GM18907 (cell line): ENCODE results near the gene NGEF.
"Not testable (repeated sequence)": the region's sequence is repeated elsewhere in the genome, so short reads cannot be mapped to it uniquely, and the experiment has no call there.

Experiments used
- ATAC-seq: cut with Tn5 transposase; IDR thresholded peaks from one replicate; pipeline ENCODE4 v1.9.1; 2021; ENCODE audit warnings: mild to moderate bottlenecking, moderate library complexity; ENCODE audit not compliant: unreplicated experiment

Gene NGEF, protein sequence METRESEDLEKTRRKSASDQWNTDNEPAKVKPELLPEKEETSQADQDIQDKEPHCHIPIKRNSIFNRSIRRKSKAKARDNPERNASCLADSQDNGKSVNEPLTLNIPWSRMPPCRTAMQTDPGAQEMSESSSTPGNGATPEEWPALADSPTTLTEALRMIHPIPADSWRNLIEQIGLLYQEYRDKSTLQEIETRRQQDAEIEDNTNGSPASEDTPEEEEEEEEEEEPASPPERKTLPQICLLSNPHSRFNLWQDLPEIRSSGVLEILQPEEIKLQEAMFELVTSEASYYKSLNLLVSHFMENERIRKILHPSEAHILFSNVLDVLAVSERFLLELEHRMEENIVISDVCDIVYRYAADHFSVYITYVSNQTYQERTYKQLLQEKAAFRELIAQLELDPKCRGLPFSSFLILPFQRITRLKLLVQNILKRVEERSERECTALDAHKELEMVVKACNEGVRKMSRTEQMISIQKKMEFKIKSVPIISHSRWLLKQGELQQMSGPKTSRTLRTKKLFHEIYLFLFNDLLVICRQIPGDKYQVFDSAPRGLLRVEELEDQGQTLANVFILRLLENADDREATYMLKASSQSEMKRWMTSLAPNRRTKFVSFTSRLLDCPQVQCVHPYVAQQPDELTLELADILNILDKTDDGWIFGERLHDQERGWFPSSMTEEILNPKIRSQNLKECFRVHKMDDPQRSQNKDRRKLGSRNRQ

DNA sequence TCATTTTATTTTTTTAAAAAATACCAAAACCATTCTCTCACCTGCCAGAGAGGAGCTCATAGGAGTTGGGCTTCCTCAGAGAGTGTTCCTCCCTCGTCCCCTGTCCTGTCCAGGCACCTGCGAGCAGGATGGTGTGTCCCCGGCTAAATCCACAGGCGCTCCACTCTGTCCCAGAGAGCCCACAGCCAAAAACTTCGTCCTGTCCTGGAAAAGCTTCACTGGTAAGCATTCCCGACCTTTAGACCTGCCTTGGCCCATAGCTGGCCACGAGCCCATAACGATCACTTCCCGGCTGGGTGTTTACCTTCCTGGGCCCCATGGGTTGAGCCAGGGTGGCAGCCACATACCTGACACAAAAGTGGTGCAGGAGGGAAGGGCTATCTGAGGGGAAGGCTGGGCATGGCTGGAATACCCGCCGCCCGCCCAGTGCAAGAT lies at the start of gene NGEF:
NGEF (minus strand) TSS at position 230 of the 435 bp plus-strand sequence. CDS start 38,366 bp downstream, outside the sequence.
- ATAC-seq = no peak

DNA sequence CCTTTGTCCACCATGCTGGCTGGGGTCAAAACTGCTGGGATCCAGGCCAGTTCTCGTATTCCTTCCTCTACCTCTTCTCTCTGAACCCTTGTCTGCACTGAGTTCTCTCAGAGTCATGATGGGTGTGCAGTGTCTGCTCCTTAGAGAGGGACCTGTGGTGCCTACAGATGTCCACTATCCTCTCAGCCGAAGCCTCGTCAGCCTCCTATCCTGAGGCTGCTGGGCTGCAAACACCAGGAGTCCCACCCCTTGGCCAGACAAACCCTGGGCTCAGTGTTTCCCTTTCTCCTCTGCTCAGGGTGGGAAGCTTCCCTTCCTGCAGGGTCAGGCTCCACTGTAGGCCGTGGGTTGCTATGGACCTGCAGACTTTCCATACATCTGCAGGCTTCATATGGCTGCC lies 49.4 kb upstream of the NGEF start:
- no peak for ATAC-seq

DNA sequence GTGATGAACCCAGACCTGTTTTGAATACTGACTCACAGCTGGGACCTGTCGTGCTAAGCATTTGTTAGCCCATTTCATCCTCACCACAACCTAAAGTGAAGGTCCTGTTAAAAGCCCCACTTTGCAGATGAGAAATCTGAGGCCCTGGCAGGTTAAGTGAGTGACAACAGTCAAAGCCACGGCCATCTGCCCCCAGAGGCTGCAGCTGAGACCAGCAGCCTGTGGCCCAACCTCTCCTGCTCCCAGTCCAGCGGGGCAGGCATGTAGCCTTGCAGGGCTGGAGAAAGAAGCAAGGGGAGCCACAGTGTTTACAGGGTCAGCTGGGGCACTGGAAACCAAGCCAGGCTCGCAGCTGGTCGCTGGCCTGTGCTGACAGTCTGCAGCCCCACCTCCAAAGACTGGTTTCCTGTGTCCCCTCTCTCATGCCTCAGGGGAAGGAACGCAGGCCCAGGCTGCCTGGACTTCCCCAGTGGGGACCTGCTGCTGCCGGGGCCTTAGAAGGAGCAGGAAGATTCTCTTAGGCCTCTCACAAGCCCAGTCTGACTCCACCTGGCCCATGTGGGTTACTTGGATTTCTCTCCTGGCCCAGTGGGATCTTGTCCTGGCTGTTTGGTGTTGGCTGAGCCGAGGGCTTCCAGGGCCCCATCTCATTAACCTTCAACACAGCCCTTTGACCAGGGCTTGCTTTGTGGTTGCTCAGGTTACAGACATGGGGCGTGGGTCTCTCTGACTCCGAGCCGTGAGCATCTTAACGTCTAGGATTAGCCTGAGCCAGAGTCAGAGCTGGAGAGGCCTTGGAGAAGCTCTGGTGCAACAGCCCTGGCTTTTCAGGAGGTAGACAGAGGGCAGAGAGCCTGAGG lies 48.8 kb upstream of the NGEF start:
- ATAC-seq = peak; percentile 25

DNA sequence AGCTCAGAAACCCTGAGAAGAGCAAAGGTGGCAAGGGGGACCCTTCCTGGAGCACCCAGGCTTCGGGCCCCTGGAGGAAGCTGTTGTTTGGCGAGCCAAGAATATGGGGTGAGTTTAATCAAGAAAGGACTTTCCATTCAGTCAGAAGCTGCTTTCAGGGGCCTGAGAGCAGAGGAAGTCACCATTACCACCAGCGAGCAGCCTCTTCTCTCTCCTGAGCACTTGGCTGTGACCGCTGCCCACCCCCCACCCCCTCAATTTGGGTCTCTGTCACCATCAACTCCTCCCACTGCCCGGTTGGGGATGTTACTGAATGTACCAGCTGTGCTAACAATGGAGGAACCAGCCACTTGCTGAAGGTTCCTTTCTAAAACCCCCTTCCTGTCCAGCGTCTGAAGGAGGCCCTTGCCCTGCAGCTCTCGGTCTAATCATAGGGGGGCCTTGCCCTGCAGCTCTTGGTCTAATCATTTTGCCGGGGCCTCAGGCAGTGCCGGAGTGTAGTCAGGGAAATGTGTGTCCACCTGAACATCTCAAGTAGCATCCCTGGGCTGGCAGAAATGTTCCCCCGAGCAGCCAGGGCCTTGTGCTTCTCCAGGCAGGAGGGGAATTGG lies 48.0 kb upstream of the NGEF start:
- peak; percentile 18 for ATAC-seq

DNA sequence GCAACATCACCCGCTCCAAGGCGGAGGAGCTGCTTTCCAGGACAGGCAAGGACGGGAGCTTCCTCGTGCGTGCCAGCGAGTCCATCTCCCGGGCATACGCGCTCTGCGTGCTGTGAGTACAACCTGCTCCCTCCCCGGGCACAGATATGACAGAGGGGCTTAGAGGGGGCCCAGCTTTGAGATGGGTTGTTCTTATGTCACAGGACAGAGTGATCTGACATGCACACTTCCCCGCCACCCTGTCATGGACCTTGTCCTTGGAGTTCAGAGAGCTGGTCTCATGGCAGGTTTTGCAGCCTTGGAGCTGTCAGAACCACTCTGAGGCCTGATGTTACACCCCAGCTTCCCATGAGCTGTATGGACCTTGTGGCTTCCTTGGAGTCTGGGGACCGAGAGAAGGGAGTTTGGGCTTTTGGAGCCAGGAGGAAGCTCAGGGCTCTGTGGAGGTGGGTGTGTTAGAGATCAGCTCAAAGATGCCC lies 47.5 kb upstream of the NGEF start:
- ATAC-seq = peak; percentile 0

- peak; percentile 54 for ATAC-seq
These were observed 46.9 kb upstream of the NGEF start, which contains the start of gene INPP5D for GRCh38 chr2:233059797-233060500. TSS of gene INPP5D (plus strand) at chr2:233060342. CDS start at chr2:233060479, 137 bp downstream.

DNA sequence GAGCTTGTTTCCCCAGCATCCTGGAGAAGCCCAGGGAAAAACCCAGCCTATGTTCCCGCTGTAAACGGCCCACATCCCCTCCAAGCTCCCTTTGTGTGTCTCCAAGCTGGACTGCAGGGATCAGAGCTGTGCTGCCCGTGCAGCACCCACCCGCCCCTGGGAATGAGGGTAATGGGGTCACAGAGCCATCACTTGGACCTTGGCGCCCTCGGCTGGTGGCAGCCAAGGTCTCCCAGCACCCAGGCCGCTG lies 46.4 kb upstream of the NGEF start:
- ATAC-seq = no peak

GRCh38 chr2:233058717-233059546 lies 45.9 kb upstream of the NGEF start:
- ATAC-seq = no peak

DNA sequence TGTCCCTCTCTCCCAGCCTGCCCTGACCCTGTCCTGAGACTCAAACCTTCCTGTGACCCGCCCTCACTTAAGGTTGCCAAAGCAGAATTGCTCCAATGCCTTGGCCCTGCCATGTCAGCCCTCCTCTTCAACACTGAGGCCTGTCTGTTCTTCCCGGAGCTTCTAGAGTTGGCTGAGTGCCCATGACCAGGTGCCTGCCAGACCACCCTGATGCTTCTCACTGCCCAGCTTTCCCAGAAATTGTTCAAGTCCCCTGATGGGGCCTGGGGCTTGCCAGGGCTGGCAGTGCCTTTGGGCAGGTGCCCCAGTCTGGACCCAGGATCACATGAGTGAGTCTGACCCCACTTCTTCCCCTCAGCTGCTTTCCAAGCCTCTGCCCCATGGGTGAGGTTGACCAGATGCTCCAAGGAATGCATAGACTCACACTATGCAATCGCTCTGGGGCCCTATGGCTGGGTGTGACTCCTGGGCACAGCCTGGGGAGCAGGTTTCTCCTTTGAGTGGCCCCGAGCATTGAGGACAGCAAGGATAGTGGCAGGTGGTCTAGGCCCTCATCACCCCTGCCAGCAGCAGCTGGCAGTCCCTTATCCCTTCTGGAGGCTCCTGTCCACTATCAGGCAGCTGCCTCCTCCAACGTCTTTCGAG lies 44.0 kb upstream of the NGEF start:
- ATAC-seq = no peak

- ATAC-seq = no peak
These were observed 42.3 kb upstream of the NGEF start for GRCh38 chr2:233055362-233055761.

- peak; percentile 53 for ATAC-seq
These were observed 41.1 kb upstream of the NGEF start for GRCh38 chr2:233053928-233054784.

- ATAC-seq = not testable (repeated sequence)
These were observed 39.5 kb upstream of the NGEF start for GRCh38 chr2:233052517-233052916.

DNA sequence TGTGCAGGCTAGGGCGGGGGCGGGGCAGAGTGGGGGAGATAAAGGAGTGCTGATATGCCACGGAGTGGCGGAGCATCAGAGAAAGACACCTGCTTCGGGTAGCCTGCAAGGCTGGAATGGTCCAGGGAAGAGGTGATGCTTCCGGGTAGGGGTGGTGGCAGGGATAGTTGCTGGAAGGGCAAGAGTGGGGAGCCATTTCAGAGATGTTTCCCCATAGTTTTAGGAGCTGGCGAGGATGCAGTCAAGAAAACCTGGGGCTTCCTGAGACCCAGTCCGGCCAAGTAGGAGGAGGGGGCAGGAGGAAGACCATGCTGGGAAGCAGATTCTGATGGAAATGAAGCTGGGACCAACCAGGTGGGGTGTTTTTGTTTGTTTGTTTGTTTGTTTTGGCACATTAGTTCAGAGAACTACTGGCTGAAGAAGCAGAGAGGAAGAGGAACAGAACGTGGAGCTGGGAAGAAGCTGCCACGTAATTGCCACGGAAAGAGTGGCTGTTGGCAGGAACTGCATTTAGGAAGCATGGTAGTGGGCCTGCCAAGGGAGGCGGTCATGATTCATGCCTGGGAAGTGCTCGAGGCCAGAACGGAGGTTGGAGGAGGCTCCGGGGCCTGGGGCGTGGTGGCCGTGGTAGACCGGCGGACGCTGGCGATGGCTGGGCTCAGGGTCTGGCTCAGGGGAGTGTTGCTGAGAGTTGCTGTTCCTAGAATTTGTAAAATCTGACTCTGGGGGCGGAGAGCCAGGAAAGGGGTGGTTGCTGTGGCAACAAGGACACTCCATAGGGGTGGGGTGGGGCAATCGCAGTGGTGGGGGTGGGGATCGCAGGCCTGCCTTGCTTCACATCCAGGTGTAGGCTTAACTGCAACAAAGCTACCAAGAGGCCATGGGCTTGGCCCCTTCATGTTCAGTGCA lies 38.4 kb upstream of the NGEF start:
- ATAC-seq = no peak

GRCh38 chr2:233049194-233049761 lies 36.2 kb upstream of the NGEF start:
- no peak for ATAC-seq

GRCh38 chr2:233048569-233049193 lies 35.6 kb upstream of the NGEF start:
- no peak for ATAC-seq

GRCh38 chr2:233047667-233048066 lies 34.6 kb upstream of the NGEF start:
- no peak for ATAC-seq
